ENCODE measurements around the gene RTP3.
"Not testable (repeated sequence)": the region's sequence is repeated elsewhere in the genome, so short reads cannot be mapped to it uniquely, and the experiment has no call there.

RTP3 gene

DNA sequence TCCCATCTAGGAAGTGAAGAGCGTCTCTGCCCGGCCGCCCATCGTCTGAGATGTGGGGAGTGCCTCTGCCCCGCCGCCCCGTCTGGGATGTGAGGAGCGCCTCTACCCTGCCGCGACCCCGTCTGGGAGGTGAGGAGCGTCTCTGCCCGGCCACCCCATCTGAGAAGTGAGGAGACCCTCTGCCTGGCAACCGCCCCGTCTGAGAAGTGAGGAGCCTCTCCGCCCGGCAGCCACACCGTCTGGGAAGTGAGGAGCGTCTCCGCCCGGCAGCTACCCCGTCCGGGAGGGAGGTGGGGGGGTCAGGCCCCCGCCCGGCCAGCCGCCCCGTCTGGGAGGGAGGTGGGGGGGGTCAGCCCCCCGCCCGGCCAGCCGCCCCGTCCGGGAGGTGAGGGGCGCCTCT is 3.3 kb upstream of the RTP3 start:
- H3K4me3 ChIP-seq (ENCODE audit: low read depth, low read length); H3K27ac ChIP-seq (ENCODE audit: low read depth, low read length); H3K9me3 ChIP-seq (ENCODE audit: control insufficient read depth, insufficient read depth, low read length); H3K27me3 ChIP-seq (ENCODE audit: control insufficient read depth, insufficient read depth, low read length); H3K9ac ChIP-seq (ENCODE audit: low read depth, low read length); H3K36me3 ChIP-seq (ENCODE audit: control insufficient read depth, insufficient read depth, low read length): not testable (repeated sequence)
- peaks cover 14% of the 10 kb centered on the region for H3K4me1 ChIP-seq (ENCODE audit: control insufficient read depth, insufficient read depth, low read length)

DNA sequence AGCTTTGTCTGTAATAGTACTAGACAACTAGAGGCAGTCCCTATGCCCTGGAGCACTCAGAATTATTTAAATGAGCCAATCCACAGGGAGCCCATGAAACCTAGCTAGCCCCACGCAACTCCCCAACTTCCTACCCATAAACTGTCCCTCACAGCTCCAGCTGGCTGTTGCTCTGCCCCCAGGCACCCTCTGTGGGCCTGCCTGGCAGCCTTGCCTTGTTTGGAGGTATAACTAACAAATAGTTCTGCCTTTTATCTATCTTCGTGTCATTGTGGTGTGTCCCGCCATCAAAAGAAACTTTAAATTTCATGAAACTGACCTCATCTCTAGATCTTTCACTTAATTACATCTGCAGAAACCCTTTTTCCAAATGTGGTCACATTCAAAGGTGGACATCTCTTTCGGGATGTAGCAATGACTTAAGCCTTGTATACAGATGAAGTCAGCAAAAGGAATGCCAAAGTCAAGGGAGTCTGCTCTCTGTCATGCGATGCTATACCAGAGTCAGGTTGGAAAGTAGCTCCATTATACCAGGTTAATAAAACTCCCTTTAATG is 1.8 kb upstream of the RTP3 start:
- H3K9me3 ChIP-seq (ENCODE audit: control insufficient read depth, insufficient read depth, low read length), result peaks cover 6% of the 10 kb centered on the region
- no peak overlapping the region for H3K4me3 ChIP-seq (ENCODE audit: low read depth, low read length)
- H3K27ac ChIP-seq (ENCODE audit: low read depth, low read length), result peak overlapping the region; percentile 76
- no peak overlapping the region for H3K9ac ChIP-seq (ENCODE audit: low read depth, low read length)
- no peaks in the 10 kb centered on the region for H3K27me3 ChIP-seq (ENCODE audit: control insufficient read depth, insufficient read depth, low read length)
- peaks cover 14% of the 10 kb centered on the region for H3K4me1 ChIP-seq (ENCODE audit: control insufficient read depth, insufficient read depth, low read length)
- H3K36me3 ChIP-seq (ENCODE audit: control insufficient read depth, insufficient read depth, low read length), result no peaks in the 10 kb centered on the region

DNA sequence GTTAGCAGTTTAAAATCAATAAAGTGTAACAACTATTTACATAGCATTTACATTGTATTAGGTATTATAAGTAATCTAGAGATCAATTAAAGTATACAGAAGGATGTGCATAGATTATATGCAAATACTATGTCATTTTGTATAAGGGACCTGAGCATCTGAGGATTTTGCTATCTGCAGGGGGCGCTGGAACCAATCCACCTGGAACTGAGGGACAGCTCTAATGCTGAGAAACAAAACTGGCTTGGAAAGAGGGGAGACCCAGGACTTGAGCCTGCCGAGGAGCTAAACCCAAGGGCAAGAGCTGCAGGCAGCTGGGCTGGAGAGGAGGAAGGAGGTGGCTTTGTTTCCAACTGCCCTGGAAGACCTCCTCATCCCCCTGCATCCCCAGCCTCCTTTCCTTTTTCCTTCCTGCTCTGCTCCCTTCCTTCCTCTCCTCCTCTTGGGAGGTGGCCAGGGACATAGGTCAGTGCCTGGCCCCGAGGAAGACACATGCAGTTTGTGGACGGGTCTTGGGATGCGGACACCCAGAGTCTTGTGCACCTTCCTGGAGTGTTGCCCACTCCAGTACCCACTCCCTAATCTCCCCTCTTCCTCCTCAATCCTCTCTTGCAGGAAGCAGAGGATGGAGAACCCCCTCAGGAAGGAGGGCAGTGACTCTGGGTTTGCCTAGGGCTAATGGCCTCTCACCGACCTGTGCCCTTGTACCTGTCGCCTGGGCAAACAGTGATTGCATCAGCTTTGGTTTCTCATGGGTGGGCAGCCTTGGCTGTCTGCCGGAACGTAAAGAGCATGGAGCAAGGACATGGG is 825 bp upstream of the RTP3 start:
- Histone ChIP-seq H3K27ac (ENCODE audit: low read depth, low read length) (peak overlapping the region; percentile 76), H3K4me1 (ENCODE audit: control insufficient read depth, insufficient read depth, low read length) (peaks cover 14% of the 10 kb centered on the region)

GRCh38 chr3:46498916-46499519 is 1.2 kb downstream of the RTP3 start:
- no peak overlapping the region for H3K9ac ChIP-seq (ENCODE audit: low read depth, low read length)
- peaks cover 14% of the 10 kb centered on the region for H3K4me1 ChIP-seq (ENCODE audit: control insufficient read depth, insufficient read depth, low read length)
- no peaks in the 10 kb centered on the region for H3K9me3 ChIP-seq (ENCODE audit: control insufficient read depth, insufficient read depth, low read length)
- no peak overlapping the region for H3K4me3 ChIP-seq (ENCODE audit: low read depth, low read length)
- no peak overlapping the region for H3K27ac ChIP-seq (ENCODE audit: low read depth, low read length)
- no peaks in the 10 kb centered on the region for H3K27me3 ChIP-seq (ENCODE audit: control insufficient read depth, insufficient read depth, low read length)
- no peaks in the 10 kb centered on the region for H3K36me3 ChIP-seq (ENCODE audit: control insufficient read depth, insufficient read depth, low read length)

More for the DNA sequence above, 825 bp upstream of the RTP3 start:
- H3K4me3 ChIP-seq (ENCODE audit: low read depth, low read length), result no peak overlapping the region
- no peak overlapping the region for H3K9ac ChIP-seq (ENCODE audit: low read depth, low read length)
- no peaks in the 10 kb centered on the region for H3K27me3 ChIP-seq (ENCODE audit: control insufficient read depth, insufficient read depth, low read length)
- H3K9me3 ChIP-seq (ENCODE audit: control insufficient read depth, insufficient read depth, low read length), result peaks cover 6% of the 10 kb centered on the region
- H3K36me3 ChIP-seq (ENCODE audit: control insufficient read depth, insufficient read depth, low read length), result no peaks in the 10 kb centered on the region

DNA sequence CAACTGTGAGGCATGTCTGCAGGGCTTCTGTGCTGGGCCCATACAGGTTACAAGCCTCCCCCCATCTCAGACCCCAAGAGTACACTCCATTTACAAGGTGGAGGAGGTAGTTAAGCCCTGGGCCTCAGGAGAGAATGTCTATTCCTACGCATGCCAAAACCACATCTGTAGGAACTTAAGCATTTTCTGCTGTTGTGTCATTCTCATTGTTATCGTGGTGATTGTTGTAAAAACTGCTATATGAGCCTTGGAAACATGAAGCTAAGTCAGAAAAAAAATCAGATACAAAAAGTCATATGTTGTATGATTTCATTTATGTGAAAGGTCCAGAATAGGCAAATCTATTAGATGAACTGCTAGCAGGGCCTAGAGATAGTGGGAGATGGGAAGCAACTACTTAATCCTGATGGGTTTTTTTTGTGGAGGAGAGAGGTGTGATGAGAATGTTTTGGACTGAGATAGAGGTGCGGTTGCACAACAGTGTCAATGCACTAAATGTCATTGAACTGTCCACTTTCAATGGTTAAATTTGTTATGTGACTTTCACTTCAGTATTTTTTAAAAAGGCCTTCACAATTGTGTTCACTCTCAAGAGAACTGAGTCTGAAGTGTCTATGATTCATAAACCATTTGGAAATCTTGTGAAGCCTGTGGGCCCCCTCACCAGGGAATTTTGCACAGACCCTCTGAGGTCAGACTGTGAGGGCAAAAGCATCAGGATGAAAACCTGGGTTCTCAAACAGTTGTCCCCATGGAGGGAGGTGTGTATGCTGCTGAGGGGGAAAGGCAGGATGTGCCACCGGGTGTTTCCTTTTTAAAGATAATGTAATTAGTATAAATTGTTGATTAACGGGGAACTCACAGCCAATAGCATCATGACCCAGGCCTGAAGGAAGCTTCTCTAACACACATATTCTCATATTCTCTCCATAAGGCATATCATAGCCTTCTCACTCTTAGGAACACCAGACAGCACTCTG is 3.2 kb downstream of the RTP3 start:
- Histone ChIP-seq H3K27ac (ENCODE audit: low read depth, low read length) (no peak overlapping the region), H3K4me1 (ENCODE audit: control insufficient read depth, insufficient read depth, low read length) (peaks cover 17% of the 10 kb centered on the region), H3K27me3 (ENCODE audit: control insufficient read depth, insufficient read depth, low read length) (no peaks in the 10 kb centered on the region), H3K4me3 (ENCODE audit: low read depth, low read length) (no peak overlapping the region), H3K9ac (ENCODE audit: low read depth, low read length) (no peak overlapping the region), H3K9me3 (ENCODE audit: control insufficient read depth, insufficient read depth, low read length) (no peaks in the 10 kb centered on the region), H3K36me3 (ENCODE audit: control insufficient read depth, insufficient read depth, low read length) (no peaks in the 10 kb centered on the region)

GRCh38 chr3:46501702-46502101 is 3.9 kb downstream of the RTP3 start:
- Histone ChIP-seq H3K27ac (ENCODE audit: low read depth, low read length) (no peak overlapping the region), H3K4me1 (ENCODE audit: control insufficient read depth, insufficient read depth, low read length) (peaks cover 18% of the 10 kb centered on the region), H3K4me3 (ENCODE audit: low read depth, low read length) (no peak overlapping the region), H3K27me3 (ENCODE audit: control insufficient read depth, insufficient read depth, low read length) (no peaks in the 10 kb centered on the region), H3K36me3 (ENCODE audit: control insufficient read depth, insufficient read depth, low read length) (no peaks in the 10 kb centered on the region), H3K9ac (ENCODE audit: low read depth, low read length) (no peak overlapping the region), H3K9me3 (ENCODE audit: control insufficient read depth, insufficient read depth, low read length) (no peaks in the 10 kb centered on the region)

GRCh38 chr3:46503200-46503874 is 5.6 kb downstream of the RTP3 start:
- H3K9me3 ChIP-seq (ENCODE audit: control insufficient read depth, insufficient read depth, low read length), result no peaks in the 10 kb centered on the region
- H3K27ac ChIP-seq (ENCODE audit: low read depth, low read length), result no peak overlapping the region
- H3K4me3 ChIP-seq (ENCODE audit: low read depth, low read length), result no peak overlapping the region
- peaks cover 13% of the 10 kb centered on the region for H3K4me1 ChIP-seq (ENCODE audit: control insufficient read depth, insufficient read depth, low read length)
- H3K36me3 ChIP-seq (ENCODE audit: control insufficient read depth, insufficient read depth, low read length), result no peaks in the 10 kb centered on the region
- H3K9ac ChIP-seq (ENCODE audit: low read depth, low read length), result no peak overlapping the region
- no peaks in the 10 kb centered on the region for H3K27me3 ChIP-seq (ENCODE audit: control insufficient read depth, insufficient read depth, low read length)

- H3K27ac ChIP-seq (ENCODE audit: low read depth, low read length), result no peak overlapping the region
- H3K4me3 ChIP-seq (ENCODE audit: low read depth, low read length), result no peak overlapping the region
- H3K36me3 ChIP-seq (ENCODE audit: control insufficient read depth, insufficient read depth, low read length), result no peaks in the 10 kb centered on the region
- H3K9me3 ChIP-seq (ENCODE audit: control insufficient read depth, insufficient read depth, low read length), result no peaks in the 10 kb centered on the region
- H3K9ac ChIP-seq (ENCODE audit: low read depth, low read length), result no peak overlapping the region
- peaks cover 13% of the 10 kb centered on the region for H3K4me1 ChIP-seq (ENCODE audit: control insufficient read depth, insufficient read depth, low read length)
- no peaks in the 10 kb centered on the region for H3K27me3 ChIP-seq (ENCODE audit: control insufficient read depth, insufficient read depth, low read length)
Observed at GRCh38 chr3:46504789-46505188, 7.0 kb downstream of the RTP3 start.

DNA sequence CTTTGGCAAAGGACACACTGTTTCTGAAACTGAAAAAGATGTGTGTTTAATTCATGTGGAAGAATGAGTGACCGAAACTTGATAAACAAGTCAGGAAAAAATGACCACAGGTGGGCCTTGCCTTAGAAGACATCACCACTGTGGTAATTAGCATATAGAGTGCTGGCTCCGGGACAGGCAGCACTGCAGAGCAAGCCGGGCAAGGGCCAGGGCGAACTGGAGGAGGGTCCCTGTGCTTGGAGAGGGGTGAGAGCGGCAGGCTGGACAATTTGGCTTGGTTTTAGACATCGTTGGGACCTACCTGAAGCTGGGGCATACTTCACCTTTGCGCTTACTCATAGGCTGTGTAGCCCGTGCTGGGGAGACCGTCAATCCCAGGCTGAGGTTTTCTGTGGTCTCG is 8.2 kb downstream of the RTP3 start:
- Histone ChIP-seq H3K27me3 (ENCODE audit: control insufficient read depth, insufficient read depth, low read length) (no peaks in the 10 kb centered on the region), H3K27ac (ENCODE audit: low read depth, low read length) (no peak overlapping the region), H3K9ac (ENCODE audit: low read depth, low read length) (no peak overlapping the region), H3K9me3 (ENCODE audit: control insufficient read depth, insufficient read depth, low read length) (no peaks in the 10 kb centered on the region), H3K4me1 (ENCODE audit: control insufficient read depth, insufficient read depth, low read length) (peaks cover 13% of the 10 kb centered on the region), H3K36me3 (ENCODE audit: control insufficient read depth, insufficient read depth, low read length) (no peaks in the 10 kb centered on the region), H3K4me3 (ENCODE audit: low read depth, low read length) (no peak overlapping the region)

- Histone ChIP-seq H3K4me1 (ENCODE audit: control insufficient read depth, insufficient read depth, low read length) (peaks cover 13% of the 10 kb centered on the region), H3K9ac (ENCODE audit: low read depth, low read length) (no peak overlapping the region), H3K27me3 (ENCODE audit: control insufficient read depth, insufficient read depth, low read length) (no peaks in the 10 kb centered on the region), H3K4me3 (ENCODE audit: low read depth, low read length) (no peak overlapping the region), H3K36me3 (ENCODE audit: control insufficient read depth, insufficient read depth, low read length) (no peaks in the 10 kb centered on the region), H3K27ac (ENCODE audit: low read depth, low read length) (no peak overlapping the region), H3K9me3 (ENCODE audit: control insufficient read depth, insufficient read depth, low read length) (no peaks in the 10 kb centered on the region)
Observed at GRCh38 chr3:46506526-46506925, 8.8 kb downstream of the RTP3 start.

Data from HUES48 (cell line).